Endothelial cell of umbilical vein (primary cell): Measurements from ENCODE around the gene ZIC4. TPM values are rescaled to one million over a fixed set of nuclear protein-coding genes. Genes with fewer than 3 reads are reported as not detected.
A peak's percentile ranks its signal among the peaks of the same experiment; 100 is the strongest.

ENCODE experiments used
- BruUV-seq: library from RNA; stranded (reverse); fragments of 400-500 nt; replicated peaks from 2 replicates; lab custom pipeline; 2021; lab: Mats Ljungman, UMichigan
- CTCF ChIA-PET: fragments of 300-600, 350-600 bp; sonication (Branson Sonifier 250); formaldehyde crosslinking; loops from one replicate; lab custom pipeline; 2021; ENCODE audit warnings: antibody characterized with exemption, inconsistent platforms; lab: Charles Lee
- POLR2A ChIA-PET: fragments of 300-600, 350-600 bp; sonication (Branson Sonifier 250); formaldehyde crosslinking; loops from one replicate; lab custom pipeline; 2021; ENCODE audit warnings: antibody characterized with exemption, inconsistent platforms; lab: Charles Lee
- DNase-seq: peaks from one replicate; pipeline ENCODE4 v3.0.0-alpha.2; 2011; ENCODE audit warnings: low read depth, low spot score
- FAIRE-seq: peaks from 2 replicates; lab custom pipeline; 2011; peaks lifted over from hg19 to GRCh38; lab: Jason Lieb, UNC
- H2AFZ ChIP-seq: 2 replicates; pipeline ENCODE4 v1.6.0; 2012; ENCODE audit warnings: low read depth, low read length, control low read depth, inconsistent platforms
- H3K27ac ChIP-seq: 2 replicates; pipeline ENCODE4 v1.5.1; 2011; ENCODE audit warnings: low read depth, mild to moderate bottlenecking, control low read depth, low read length, moderate library complexity; ENCODE audit not compliant: insufficient read depth
- H3K27me3 ChIP-seq, 2 experiments: 2 replicates each; pipeline versions ENCODE4 v1.6.0 to v1.6.1; 2011; ENCODE audit warnings: low read length in 2 of 2, mixed read lengths in 1 of 2; ENCODE audit not compliant: control insufficient read depth in 2 of 2, insufficient read depth in 2 of 2
- H3K36me3 ChIP-seq, 2 experiments: 2 replicates in 1 of 2; 3 replicates in 1 of 2; pipeline ENCODE4 v1.5.1; 2011; ENCODE audit warnings: low read length in 2 of 2, mild to moderate bottlenecking in 1 of 2, moderate library complexity in 1 of 2; ENCODE audit not compliant: control insufficient read depth in 2 of 2, insufficient read depth in 2 of 2; ENCODE audit errors: extremely low read depth in 1 of 2
- H3K4me1 ChIP-seq: 3 replicates; pipeline ENCODE4 v1.5.1; 2011; ENCODE audit warnings: mild to moderate bottlenecking, low read length; ENCODE audit not compliant: control insufficient read depth, insufficient read depth; ENCODE audit errors: extremely low read depth
- H3K4me2 ChIP-seq: 2 replicates; pipeline ENCODE4 v1.6.1; 2011; ENCODE audit warnings: low read length, control low read depth, mixed read lengths; ENCODE audit not compliant: insufficient read depth
- H3K4me3 ChIP-seq, 3 experiments: fragments of 200-600 bp in 1 of 3; sonication (generic), shearing (Covaris generic) in 1 of 3; replicated peaks in 1 of 3; 2 replicates each; pipeline ENCODE4 v1.5.1; 2011 to 2016; ENCODE audit warnings: control low read depth in 3 of 3, low read length in 3 of 3, mild to moderate bottlenecking in 2 of 3, inconsistent platforms in 1 of 3, low read depth in 1 of 3, moderate library complexity in 1 of 3; ENCODE audit not compliant: insufficient read depth in 1 of 3
- H3K79me2 ChIP-seq: 2 replicates; pipeline ENCODE4 v1.6.0; 2012; ENCODE audit warnings: low read length, inconsistent platforms; ENCODE audit not compliant: control insufficient read depth, insufficient read depth
- H3K9ac ChIP-seq: replicated peaks from 2 replicates; pipeline ENCODE3; 2011; ENCODE audit warnings: low read length, control low read depth; ENCODE audit not compliant: insufficient read depth; ENCODE audit errors: extremely low read depth
- H3K9me1 ChIP-seq: replicated peaks from 3 replicates; pipeline ENCODE4 v1.6.0; 2011; ENCODE audit warnings: mild to moderate bottlenecking, low read length; ENCODE audit not compliant: control insufficient read depth, insufficient read depth; ENCODE audit errors: extremely low read depth
- H3K9me3 ChIP-seq: replicated peaks from 2 replicates; pipeline ENCODE4 v1.5.1; 2012; ENCODE audit warnings: low read length, inconsistent platforms; ENCODE audit not compliant: control insufficient read depth, insufficient read depth
- H4K20me1 ChIP-seq: replicated peaks from 2 replicates; pipeline ENCODE3; 2011; ENCODE audit warnings: mild to moderate bottlenecking, low read length; ENCODE audit not compliant: control insufficient read depth, insufficient read depth; ENCODE audit errors: extremely low read depth
- CTCF ChIP-seq, 2 donors: IDR thresholded peaks; 1 replicate in 1 of 2; 2 replicates in 1 of 2; pipeline ENCODE4 v1.5.1; 2011; ENCODE audit warnings: low read length in 2 of 2, mild to moderate bottlenecking in 2 of 2, moderate library complexity in 2 of 2, control low read depth in 1 of 2, inconsistent platforms in 1 of 2, low read depth in 1 of 2; ENCODE audit not compliant: insufficient read depth in 1 of 2; ENCODE audit errors: extremely low read depth in 1 of 2
- EZH2 ChIP-seq: IDR thresholded peaks from 2 replicates; pipeline ENCODE4 v1.6.1; 2012; ENCODE audit warnings: borderline replicate concordance, low read depth, mild to moderate bottlenecking, moderate library complexity, low read length, inconsistent platforms; ENCODE audit not compliant: severe bottlenecking
- GATA2 ChIP-seq: IDR thresholded peaks from 2 replicates; pipeline ENCODE4 v1.7.0; 2011; ENCODE audit warnings: low read depth, mild to moderate bottlenecking, moderate library complexity, mixed read lengths, low read length; ENCODE audit not compliant: insufficient read length, insufficient read depth
- MYC ChIP-seq: IDR thresholded peaks from one replicate; pipeline ENCODE4 v1.6.1; 2011; ENCODE audit warnings: mild to moderate bottlenecking, low read depth, low read length
- dilution Hi-C: fragments of 300-500 bp; cut with MboI; formaldehyde crosslinking; loops from one replicate; pipeline ENCODE4 v1.15.0; 2019; ENCODE audit warnings: low sequenced_read_pairs; ENCODE audit not compliant: extremely low pct_ligation_motif_present
- intact Hi-C: fragments of 100-400 bp; cut with micrococcal nuclease; formaldehyde crosslinking; loops from one replicate; pipeline ENCODE4 v1.10.0; 2022
- polyA plus RNA-seq, 4 experiments: library from polyadenylated mRNA; depleted of rRNA in 3 of 4; stranded (reverse) in 3 of 4; unstranded in 1 of 4; fragments of >200 nt; gene quantifications; 2 replicates each; pipeline versions ENCODE4 v1.2.1 to v1.2.3, GENCODE V29; 2011 to 2012; ENCODE audit warnings: missing spikeins in 1 of 4
- total RNA-seq: library from RNA; stranded (reverse); gene quantifications from 2 replicates; pipeline ENCODE4 v1.2.3, GENCODE V29; 2021

The ZIC4 gene
- total and polyA plus RNA-seq, 2 donors (not counting 3 experiments of a cell fraction or from before 2014, with no cell fraction given) = not detected

DNA sequence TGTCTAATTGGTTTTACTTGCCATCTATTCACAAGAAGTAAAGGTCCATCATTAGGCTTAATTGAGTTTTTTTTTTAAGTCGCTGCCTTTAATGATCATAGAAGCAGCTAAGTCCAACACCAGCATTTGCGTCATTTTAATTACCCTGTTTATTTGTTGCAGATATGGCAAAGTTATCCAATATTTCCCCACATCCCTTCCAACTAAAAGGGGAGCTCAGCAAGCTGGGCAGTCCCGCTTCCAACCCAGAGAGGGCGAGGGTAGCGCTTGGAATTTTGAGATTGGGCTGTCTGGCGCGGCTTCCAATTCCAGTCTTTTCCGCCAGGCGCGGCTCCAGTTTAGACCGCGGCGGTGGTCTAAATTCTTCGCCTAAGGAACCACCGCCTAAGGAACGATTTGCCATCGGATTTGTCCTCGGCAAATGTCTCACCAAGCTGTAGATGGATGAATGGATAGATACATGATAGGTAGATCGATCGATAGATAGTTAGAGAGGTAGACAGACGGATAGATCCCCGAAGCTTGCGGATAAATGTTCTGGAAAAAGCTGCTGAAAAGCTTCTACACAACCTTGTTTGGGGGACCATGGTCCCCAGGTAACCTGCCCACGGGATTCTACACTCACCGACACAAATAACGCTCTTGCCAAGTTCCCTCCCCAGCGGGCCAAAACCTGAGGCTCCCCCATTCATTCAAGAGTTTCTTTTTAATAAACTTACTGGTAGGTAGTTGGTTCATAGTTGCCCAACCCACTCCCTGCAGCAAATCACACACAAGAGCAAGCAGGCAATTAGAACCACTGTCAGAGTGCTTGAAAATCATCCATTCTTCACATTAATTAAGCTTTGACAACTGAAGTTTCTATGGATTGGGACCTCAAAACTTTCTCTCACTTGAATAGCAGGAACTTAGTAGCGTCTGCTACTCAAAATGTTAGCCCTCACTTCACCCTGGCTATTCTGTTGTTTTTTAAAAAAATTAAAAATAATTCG lies 49.1 kb downstream of the ZIC4 start:
- Histone ChIP-seq H3K4me3 (no peak overlapping the region), H3K9ac (no peak overlapping the region), H3K27me3 (peaks cover 85 to 100% of the 10 kb centered on the region in 2 experiments), H3K27ac (no peak overlapping the region), H3K9me1 (no peaks in the 10 kb centered on the region), H3K36me3 (no peaks in the 10 kb centered on the region), H2AFZ (no peak overlapping the region), H3K9me3 (no peaks in the 10 kb centered on the region), H3K4me1 (no peaks in the 10 kb centered on the region), H3K4me2 (no peak overlapping the region), H3K79me2 (no peaks in the 10 kb centered on the region), H4K20me1 (no peaks in the 10 kb centered on the region)
- POLR2A ChIA-PET = no interaction called here
- no TSS peak for BruUV-seq
- DNase-seq = no peak
- intact Hi-C loops = loop anchor here (5.0 kb wide), 1 partner anchor 50 kb away; the partner anchor contains the start of genes ZIC1 and ZIC4
- peak; percentile 4 for FAIRE-seq
- CTCF ChIA-PET = interaction anchor here (1.0 to 2.2 kb wide), 5 partner anchors 11 to 260 kb away, joined by 3 to 9 read pairs (median 3); no protein-coding TSS in a partner anchor
- TF ChIP-seq MYC (no peak), EZH2 (peak; percentile 84), GATA2 (no peak), CTCF (IDR thresholded peaks at IDR 0.05; ENCODE audit: extremely low read depth in 1 of 2, insufficient read depth in 1 of 2, low read depth in 1 of 2, low read length in 2 of 2) (peak in 1 of 2 donors; percentile 24)
- dilution Hi-C loops = no loop called here
